Measurements from ENCODE around the gene SLCO3A1.

The SLCO3A1 gene

DNA sequence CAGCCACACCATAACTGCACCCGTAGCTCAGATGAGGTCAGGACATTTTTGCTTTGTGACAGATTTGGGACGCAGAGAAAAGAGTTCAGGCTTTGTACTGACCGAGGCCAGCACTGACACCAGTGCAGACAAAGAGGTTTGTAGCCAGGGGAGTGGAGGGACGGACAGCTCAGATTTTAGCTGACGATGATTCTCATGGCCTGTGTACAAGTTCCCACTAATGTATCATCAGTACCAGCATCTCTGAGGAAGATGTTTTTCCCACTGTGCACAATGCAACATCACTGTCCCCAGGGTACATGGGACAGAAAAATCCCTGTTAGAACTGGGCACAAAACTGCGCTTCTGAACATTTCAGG is 112.7 kb downstream of the SLCO3A1 start:
- DNase-seq (ENCODE audit: low spot score): no peak

DNA sequence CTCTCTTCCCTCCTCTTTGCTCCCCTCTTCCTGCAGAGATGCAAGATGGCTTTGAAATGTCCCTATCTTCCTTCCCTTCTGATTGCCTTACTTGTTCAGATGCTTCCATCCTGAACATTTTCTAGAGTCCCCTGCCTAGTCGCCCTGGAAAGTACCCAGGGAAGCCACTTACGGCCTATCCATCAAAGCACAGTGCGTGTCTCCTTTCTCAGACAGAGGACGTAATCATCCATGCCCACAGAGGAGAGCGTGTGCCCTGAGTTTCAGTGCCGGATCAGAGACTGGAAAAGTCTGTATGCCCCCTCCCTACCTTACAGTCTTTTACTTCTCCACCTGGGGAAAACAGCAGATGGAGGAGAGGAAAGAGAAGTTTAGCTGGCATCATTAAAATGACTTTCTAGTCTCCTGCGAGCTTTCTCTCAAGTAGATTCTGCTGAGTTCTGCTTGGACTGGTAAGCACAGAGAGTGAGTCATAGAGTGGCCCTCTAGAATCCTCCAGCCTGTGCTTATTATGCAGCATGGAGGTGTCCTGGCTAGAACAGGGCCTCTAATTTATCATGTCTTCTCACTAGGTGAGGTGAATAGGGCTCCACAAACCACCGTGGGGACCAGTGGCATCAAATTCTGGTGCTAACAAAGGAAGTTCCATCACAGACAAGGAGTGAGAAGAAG is 114.6 kb downstream of the SLCO3A1 start:
- DNase-seq (ENCODE audit: low spot score): no peak

DNA sequence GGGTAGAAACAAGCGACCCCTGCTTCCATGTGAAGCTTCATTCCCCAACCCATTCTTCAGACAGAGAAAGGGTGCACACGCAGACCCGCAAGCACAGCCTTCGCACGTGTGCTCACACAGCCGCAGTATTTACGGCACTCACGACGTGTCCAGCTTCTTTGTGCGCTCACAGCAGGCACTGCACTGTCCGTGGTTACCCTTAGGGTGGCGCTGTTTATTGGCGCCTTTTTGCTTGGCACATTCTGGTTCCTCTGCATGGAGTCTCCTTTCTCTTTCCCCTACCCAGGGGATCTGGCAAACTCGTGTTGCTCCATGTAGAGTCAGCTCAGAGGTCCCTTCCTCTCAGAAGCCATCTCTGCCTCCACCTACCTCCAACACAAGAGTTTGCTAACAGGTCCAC is 115.1 kb downstream of the SLCO3A1 start:
- DNase-seq (ENCODE audit: low spot score): no peak

DNA sequence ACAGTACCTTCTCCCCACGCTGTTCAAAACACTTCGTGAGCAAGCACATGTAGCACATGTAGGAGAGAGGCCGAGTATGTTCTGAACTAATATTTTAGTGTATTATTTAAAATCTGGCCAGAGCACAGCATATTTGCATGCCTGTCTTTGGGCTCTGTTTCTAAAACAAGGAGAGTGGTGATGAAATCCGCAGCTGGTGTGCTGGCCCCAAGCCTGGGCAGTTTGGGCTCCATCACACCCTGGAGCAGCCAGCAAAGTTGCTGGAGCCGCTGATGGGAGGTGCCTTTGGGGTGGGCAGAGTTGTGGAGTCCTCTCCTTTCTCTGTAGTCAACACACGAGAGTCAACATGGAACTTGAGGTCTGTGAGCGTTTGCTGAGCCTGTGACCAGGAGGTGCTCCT is 116.6 kb downstream of the SLCO3A1 start:
- DNase-seq (ENCODE audit: low spot score): no peak

DNA sequence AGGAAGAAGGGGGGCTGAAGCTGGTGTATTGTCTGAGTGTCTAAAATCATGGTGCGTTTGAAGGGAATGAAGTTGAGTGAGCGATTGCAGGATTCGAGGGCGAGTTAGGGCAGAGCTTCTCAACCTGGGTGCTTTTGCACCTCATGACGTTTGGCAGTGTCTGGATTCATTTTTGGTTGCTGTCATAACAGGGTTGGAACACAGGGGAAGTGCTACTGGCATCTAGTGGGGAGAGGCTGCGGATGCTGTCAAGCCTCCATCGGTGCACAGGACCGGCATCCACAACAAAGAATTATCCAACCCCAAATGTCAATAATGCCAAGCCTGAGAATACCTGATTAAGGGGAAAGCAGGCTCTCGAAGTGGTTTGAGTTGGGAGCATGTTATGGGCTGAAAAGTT is 120.0 kb downstream of the SLCO3A1 start:
- DNase-seq (ENCODE audit: low spot score): no peak

DNA sequence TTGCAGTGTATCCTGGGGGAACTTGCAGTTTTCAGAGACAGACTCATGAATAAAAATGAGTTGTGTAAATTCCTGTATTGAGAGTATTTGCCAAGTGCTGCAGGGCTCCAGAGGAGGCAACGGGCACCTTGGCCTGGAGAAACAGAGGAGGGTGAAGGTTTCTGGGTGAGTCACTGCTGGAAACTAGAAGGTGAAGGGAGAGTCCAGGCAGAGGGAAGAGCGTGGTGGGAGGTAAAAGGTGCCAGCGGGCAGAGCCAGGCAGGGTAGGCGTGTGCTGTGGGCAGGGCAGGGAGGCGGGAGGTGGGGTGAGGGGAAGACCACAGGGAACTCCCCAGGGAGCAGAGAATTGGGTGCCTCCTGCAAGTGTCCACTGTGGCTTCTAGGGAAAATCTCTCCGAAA is 120.8 kb downstream of the SLCO3A1 start:
- DNase-seq (ENCODE audit: low spot score): no peak

DNA sequence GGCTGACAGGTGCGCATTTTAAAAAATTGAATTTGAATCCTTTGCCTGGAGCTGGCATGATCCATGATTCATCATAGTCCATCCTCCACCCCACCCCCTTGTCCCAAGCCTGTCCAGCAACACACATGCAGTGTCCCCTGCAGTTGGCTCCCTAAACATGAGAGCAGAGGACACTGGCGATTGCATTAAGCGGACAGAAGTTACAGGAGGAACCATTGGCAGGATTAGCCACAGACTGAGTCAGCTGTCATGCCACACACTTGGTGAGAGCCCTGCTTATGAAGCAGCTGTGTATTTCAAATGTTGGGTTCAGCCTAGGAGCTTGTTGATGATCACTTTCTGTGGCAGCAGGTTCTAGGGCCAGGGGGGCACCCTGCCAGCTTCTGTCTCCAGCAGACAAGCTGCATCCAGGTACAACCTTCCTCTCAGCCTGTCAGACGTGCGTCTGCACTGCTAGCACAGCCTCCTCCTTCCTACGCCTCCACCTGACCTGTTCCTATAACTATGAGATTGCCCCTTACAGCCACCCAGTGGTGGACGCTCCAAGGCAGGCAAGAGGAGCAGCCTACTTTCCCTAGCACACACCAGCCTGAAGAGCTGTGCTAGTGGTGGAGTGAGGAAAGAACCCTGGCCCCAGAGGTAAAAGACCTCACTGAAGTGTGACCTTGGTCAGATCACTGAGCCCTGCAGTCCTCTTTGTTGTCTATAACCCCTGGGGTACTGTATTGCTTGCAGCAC is 121.9 kb downstream of the SLCO3A1 start:
- DNase-seq (ENCODE audit: low spot score): peak; percentile 27

DNA sequence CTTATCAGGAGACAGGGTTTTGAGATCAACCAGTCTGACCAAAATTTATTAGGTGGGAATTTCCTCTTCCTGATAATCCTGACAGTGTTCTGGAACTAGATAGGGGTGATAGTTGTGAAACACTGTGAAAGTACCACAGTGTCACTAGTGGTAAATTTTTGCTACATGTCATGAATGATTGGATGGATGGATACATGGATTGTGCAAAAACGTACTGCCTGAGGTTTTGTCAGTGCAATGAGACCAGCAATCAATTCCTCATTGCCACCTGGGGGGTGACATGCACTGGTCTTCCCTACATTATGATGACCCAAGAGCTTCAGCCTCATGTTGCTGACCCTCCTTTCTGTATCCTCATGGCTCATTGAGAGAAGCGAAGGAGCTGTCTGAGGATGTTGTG is 123.5 kb downstream of the SLCO3A1 start:
- no peak for DNase-seq (ENCODE audit: low spot score)

DNA sequence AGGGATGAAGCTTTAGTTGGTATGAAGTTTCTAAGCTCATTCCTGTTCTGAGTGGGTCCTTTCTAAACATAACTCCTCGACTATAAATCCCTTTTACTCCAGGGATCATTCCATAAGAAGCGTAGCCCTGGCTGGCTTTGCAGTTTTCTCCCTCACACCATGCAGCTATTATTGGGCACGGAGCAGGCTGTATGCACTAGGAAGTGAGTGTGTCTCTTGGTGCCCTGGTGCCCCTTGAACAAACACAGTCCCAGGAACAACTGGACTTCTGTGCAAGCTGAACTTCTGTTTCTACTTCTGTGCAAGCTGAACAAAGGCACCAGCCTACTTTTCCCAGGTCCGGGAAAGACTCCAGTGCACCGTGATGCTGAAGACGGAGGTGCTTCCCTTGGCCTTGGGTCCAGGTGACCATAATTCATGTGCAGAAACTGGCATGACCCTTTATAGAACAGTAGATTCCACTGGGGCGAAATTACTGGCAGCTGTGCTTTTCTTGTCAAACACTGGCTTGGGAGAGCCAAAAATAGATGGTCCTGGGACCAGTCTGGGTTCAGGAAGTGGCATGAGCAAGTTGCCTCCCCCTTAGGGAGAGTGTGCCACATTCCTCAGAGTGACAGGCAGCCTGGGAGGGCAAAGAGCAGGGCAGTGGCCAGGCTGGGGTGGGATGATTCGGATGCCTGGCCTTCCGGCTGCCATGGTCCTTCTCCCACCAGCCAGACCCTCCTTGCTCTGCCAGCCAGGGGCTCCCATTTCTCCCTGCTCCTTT is 127.2 kb downstream of the SLCO3A1 start:
- DNase-seq (ENCODE audit: low spot score): no peak

DNA sequence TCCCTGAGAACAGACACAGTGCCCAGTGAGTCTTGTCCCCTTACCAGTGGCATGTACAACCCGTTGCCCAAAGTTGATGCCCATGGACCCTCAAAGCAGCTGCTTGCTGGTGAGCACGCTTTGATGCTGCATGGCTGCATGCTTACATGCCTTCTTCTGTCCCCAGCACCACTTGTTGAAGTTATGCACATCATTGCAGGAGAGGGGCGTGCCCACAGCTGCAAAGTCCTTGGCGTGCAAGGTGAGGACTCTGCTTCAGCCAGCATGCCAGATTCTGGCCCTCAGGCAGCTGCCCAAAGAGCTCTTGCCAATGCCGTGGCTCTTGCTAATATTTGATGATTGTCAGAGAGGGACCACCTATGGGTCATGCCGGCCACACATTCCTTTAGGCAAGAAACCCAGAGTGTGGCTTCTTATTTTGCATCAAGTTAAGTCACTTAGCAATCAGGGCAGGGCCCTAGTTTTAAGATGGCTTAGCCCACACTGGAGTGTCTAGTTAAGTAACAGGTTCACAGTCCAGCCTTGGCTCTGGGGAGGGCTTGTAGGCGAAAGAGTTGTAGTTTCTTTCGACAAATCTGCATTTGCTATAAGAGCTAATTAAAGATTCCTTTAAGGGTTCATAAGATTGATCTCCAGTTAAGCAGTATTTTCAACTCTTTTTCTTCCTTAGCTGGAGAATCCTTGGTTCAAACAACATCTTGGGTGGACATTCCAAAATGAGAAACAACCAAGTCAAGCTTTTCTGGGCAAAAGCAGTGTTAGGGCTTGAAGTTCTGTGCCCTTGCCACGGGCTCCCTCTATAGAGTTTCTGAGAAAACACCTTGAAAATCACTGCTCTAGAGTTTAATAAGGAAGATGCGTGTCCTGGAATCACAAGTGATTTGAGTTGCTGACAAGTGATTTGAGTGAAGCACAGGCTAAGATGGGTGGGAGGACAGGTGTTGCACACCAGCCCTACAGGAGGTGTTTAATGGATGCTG is 128.6 kb downstream of the SLCO3A1 start:
- DNase-seq (ENCODE audit: low spot score): no peak

DNA sequence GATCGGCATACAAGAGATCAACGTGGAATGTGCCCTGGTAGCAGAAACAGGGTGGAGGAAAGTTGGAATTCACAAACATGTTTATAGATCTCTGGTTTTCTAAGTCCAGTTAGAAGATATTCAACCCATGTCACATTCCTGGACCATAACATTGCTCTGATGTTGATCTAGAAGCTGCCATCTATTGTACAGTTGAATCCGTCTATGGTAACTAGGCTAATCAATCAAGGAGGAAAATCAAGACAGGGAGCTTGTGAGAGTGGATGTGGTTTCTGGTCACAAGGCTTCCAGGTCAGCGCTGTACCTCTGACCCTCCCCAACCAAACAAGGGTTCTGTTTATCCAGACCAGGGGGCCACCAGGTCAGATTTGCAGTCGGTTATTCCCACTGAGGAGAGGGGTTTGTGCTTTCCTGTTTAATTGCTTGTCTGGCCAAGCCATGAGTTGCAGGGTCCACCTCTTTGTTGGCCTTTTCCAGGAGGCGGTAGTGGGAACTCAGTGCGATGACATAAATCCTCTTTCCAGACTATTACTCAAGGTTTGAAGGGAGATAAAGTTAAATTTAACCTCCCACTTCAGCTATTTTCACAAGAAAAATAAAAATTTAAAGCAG is 130.3 kb downstream of the SLCO3A1 start:
- no peak for DNase-seq (ENCODE audit: low spot score)

DNA sequence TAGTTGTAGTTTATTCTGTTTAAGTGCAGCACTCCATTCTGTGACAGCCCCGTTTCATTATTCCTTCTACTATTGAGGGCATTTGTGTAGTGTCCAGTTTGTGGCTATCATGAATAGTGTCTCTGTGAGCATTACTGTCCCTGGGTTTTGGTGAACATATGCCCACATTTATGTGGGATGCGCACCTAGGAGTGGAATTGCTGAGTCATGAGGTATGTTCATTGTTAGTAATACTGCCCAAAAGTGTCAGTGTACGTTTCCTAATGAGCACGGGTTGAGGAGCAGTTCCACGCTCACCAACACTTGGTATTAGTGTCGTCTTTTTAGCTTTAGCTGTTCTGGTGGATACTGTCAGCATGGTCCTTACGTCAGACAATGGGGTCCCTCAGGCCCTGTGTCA is 131.8 kb downstream of the SLCO3A1 start:
- DNase-seq (ENCODE audit: low spot score): no peak

DNA sequence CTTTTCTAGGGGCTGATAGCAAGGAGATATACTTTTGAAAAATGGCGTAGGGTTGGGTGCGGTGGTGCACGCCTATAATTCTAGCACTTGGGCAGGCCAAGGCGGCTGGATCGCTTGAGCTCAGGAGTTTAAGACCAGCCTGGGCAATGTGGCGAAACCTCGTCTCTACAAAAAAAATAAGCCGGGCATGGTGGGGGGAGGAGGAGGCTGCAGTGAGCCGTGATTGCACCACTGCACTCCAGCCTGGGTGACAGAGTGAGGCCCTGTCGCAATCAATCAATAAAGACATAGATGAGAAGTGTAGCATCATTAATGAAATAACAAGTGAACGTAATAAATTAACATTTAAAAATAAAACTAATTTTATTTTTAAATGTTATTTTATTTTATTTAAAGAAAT is 134.6 kb downstream of the SLCO3A1 start:
- DNase-seq (ENCODE audit: low spot score): no peak

DNA sequence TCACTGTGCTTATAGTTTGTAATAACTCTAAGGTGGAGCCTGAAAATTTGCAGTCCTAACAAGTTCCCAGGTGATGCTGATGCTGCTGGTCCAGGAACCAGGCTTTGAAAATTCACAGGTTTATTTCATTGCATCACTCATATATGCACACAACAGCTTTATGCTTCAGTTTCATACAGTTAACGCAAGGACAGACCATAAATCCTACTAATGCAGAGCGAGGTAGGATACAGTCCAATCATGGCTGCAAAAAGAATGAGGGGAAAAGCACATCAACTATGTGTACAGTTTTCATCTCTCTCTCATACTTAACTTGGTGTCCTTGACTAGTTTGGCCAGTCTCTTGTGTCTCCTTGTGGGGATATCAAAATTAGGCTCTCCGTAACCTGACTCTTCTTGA is 135.1 kb downstream of the SLCO3A1 start:
- no peak for DNase-seq (ENCODE audit: low spot score)

DNA sequence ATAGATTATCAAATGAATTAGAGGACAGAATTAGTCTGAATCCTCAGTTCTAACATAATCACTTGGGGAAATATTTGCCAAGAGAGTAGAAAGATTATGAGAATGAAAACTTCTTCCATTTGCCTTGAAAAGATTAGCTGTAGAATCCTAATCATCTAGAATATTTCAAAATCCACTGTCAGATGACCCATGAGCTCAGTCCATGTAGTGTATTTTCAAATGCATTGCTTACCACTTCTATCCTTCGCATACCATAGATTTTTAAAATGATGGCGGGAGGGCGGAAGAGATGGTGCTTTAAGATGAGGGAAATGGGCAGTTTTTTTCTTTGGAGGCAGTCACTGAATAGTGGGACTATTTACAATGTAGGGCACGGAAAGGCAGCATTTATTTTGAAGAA is 136.3 kb downstream of the SLCO3A1 start:
- no peak for DNase-seq (ENCODE audit: low spot score)

DNA sequence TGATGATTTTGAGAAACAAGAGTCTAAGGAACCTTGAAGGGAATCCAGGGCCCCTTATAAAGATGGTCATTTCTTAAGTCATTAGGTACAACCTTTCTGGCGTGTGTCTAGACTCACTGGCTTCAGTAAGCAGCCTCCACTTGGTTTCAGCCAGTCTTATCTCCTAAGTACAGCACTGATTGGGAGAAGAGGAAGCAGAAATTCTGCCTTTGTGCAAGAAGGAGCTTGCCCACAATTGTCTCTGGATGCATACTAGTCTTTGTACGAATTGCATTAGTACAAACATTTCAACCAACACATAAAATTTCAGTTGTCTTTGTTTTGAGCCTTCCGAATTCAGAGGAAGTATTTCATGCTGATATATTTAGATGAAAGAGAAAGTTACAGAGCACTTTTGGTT is 139.4 kb downstream of the SLCO3A1 start:
- DNase-seq (ENCODE audit: low spot score): no peak

DNA sequence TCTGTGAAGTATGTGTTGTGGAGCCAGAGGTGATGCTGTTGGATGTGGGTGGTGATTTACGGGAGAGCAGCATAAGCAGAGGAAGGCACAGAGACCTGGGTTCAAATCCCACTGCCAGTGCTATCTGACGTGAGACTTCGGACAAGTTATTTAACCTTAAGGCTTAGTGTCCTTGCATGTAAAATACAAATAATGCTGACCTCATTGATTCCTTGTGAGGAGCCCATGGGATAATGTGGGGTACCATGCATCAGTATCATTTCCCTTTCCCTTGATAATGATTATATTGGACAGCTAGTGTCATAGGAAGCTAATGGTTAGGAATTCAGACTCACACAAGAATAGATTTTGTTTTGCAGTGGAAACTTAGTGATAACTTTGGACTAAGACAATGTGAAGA is 141.6 kb downstream of the SLCO3A1 start:
- no peak for DNase-seq (ENCODE audit: low spot score)

DNA sequence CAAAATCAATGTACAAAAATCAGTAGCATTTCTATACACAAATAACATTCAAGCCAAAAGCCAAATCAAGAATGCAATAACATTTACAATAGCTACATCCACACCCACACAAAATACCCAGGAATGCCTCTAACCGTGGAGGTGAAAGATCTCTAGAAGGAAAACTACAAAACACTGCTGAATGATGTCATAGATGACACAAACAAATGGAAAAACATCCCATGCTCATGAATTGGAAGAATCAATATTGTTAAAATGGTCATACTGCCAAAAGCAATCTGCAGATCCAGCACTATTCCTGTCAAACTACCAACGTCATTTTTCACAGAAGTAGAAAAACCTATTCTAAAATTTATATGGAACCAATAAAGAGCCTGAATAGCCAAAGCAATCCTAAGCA is 143.7 kb downstream of the SLCO3A1 start:
- no peak for DNase-seq (ENCODE audit: low spot score)

DNA sequence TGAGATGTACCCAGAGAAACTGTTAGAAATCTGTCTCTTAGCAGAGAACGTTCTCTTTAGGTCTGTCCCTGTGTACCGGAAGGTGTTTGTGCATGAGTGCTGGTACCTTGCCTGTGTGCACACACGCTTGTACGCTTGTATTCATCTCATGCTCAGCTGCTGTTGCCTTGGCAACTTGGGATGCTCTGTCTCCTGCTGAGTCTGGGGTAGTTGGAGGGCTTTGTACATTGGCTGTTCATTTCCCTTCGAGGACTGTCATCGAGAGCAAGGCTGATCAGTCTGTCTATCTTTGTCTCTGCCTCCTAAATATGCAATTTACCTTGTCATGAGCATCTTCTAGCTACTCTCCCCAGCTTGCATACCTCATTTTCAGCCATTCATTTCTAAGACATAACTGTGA is 147.2 kb downstream of the SLCO3A1 start:
- DNase-seq (ENCODE audit: low spot score): peak; percentile 18

DNA sequence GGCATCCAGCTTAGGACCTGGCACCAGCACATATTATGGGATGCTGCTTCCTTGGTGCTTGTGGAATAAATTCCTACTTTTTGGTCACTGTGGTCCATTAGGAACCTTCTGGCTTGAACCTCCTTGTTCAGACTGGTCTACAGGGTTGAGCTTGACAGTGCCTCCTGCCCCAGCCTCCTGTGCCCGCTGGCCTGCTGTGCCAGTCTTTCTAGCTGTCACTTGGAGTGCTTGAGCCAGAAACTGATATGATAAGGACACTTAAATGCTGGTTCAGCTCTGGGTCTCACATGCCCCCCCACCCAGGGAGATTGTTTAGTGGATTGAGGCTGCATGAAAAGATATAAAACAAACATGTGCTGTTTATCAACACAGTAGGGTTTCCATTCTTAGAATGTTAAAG is 147.8 kb downstream of the SLCO3A1 start:
- DNase-seq (ENCODE audit: low spot score): no peak

DNA sequence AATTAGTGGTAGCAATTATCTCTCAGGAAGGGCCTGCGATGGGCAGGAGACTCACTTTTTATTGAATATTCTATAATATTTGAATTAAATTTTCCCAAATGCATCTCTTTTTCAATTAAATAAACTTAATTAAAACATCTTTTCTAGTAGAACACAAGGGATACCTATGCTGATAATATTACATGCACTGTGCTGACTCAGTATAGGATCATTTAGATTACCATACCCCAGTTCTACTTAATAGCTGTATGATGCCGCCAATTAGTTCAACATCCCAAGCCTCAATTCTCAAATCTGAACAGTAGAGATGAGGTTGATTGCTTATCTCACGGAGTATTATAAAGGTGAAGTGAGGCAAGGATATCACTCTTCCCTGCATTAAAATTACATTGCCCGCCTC is 149.2 kb downstream of the SLCO3A1 start:
- no peak for DNase-seq (ENCODE audit: low spot score)
